NCI-H146 (cell line): Measurements from ENCODE around the gene TSPAN17.
A peak's percentile ranks its signal among the peaks of the same experiment; 100 is the strongest.
"Not testable (repeated sequence)": the region's sequence is repeated elsewhere in the genome, so short reads cannot be mapped to it uniquely, and the experiment has no call there.

Experiments
- DNase-seq: peaks from one replicate; lab custom pipeline; 2025; lab: John Stamatoyannopoulos, UW

The TSPAN17 gene, protein sequence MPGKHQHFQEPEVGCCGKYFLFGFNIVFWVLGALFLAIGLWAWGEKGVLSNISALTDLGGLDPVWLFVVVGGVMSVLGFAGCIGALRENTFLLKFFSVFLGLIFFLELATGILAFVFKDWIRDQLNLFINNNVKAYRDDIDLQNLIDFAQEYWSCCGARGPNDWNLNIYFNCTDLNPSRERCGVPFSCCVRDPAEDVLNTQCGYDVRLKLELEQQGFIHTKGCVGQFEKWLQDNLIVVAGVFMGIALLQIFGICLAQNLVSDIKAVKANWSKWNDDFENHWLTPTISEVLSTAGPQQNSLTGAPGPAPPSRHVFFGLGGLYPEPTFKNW

DNA sequence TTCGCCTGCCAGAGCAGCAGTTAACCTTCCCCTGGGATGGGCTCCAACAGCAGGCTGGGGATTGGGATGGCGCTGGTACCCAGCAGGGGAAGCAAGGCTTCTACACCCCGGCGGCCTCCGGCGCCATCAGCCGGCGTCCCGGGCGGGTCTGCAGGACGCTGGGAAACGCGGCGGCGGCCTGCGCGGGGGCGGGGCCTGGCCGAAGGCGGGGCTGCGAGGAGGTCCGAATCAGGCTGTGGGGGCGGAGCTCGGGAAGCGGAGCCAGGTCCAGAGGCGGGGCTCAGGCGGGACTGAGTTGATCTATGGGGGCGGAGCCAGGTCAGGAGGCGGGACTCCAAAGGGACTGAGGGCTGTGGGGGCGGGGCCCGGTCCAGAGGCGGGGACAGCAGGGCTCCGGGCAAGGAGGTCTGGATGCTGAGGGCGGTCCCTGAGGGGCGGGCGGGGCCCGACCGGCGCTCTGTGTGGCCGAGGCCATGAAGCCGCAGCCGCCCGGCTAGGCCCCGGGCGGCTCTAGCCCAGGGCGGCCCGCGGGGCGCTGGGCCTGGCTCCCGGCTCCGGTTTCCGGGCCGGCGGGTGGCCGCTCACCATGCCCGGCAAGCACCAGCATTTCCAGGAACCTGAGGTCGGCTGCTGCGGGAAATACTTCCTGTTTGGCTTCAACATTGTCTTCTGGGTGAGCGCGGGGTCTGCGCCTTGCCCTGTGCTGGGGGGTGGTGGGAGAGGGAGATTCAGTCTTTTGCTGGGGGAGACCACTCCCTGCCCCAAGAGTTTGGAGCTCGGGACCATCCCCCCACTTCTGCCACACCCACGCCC, at the start of gene TSPAN17:
TSS of gene TSPAN17 (plus strand) at position 455 of the 813 bp plus-strand sequence. CDS start at position 587, 132 bp downstream.
- peak; percentile 98 for DNase-seq

- not testable (repeated sequence) for DNase-seq
Observed at GRCh38 chr5:176599749-176600430, 47.4 kb upstream of the TSPAN17 start.

DNA sequence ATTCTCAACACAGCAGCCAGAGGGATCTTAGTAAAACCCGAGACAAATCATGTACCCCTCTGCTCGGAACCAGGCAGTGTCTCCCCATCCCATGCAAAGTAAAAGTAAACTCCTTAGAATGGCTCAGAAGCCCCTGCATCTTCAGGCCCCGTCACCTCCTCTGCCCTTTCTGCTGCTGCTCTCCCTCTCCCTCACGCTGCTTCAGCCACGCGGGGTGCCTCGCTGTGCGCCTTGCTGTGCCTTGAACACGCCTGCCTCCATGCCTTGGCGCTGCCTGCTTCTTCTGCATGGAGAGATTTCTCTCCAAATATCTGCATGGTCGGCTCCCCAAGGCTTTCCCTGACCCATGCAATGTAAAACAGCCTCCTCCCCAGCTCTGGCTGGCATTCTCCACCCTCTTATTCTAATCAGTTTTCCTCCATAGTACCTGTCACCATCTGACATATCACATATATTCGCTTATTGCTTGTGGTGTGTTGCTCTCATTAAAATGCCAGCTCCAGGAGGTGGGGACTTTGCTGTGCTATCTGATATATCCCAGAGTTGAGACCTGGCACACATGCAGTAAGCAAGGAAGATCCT, 45.3 kb upstream of the TSPAN17 start:
- no peak for DNase-seq

DNA sequence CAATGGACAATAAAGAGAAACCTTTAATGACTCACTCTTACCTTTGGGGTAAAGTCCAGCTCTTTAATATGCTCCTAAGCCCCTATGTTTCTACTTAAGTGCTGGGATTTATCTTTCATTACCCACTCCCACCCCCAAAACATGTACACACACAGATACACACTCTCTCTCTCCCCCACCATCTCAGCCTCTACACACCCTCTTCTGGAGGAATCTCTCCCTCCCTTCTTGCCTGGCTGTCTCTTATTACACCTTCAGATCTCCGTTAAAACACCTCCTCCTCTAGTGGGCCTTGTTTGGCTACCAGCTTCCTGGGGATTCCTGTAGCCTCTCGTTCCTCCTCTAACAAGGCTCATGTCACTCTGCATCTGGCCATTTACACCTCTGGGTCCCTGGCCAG, 44.2 kb upstream of the TSPAN17 start:
- DNase-seq = no peak

DNA sequence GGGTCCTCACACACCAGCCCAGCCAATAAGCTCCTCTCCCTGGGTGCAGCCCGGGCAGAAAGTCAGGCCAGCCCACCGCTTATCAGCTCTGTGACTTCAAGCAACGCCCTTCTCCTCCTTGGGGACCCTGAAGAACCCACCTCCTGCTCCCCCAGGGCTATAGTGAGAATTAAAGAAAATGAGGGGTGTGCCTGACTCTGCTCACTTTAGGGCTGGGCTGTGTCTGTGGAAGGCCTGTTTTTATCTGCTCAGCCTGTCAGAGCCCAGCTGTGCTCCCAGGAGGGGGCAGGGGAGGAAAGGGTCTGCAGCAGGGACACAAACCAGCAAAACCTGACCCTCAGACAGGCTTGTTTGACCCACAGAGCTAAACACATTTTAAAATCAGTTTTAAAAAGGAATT, 41.3 kb upstream of the TSPAN17 start:
- no peak for DNase-seq

DNA sequence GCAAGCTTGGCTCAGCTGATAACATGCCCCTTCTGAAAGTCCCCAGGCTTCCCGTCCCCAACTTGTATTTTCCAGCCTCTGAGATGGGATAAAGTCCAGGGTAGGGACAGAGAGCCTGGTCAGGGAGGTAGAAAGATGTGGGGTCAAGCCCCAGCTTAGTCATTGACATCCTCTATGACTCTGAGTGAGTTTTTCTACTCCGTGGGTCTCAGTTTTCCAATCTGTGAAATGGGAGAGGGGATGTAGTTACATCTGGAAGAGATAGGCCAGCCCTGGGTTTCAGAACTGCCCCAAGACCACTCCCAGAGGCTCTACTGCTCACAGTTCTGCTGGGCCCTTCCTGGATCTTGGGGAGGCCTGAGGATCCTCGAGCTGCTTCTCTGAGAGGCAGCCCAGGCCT, 40.4 kb upstream of the TSPAN17 start:
- no peak for DNase-seq

DNA sequence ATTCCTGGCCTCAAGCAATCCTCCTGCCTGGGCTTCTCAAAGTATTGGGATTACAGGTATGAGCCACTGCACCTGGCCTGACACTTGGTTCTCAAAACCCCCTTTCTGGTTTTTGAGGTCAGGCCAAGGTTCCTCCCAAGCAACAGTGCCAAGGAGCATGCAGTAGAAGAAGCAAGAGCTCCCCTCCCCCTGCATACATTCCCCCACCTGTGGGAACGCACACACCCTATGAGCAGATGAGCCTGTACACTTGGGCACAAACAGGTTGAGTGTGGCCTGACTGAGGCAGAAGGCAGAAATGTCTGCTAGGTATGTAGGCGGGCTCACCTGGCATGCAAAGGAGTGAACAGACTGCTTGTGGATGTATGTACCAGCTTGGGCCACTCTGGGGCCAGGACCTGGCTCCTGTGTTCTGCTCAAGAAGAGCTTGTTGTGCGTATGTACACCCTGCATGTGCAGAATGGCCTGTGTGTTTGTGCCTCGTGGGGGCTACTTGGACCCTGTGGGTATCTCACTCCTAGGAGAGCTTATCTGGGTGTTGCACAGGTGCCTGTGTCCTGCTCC, 39.1 kb upstream of the TSPAN17 start:
- no peak for DNase-seq

DNA sequence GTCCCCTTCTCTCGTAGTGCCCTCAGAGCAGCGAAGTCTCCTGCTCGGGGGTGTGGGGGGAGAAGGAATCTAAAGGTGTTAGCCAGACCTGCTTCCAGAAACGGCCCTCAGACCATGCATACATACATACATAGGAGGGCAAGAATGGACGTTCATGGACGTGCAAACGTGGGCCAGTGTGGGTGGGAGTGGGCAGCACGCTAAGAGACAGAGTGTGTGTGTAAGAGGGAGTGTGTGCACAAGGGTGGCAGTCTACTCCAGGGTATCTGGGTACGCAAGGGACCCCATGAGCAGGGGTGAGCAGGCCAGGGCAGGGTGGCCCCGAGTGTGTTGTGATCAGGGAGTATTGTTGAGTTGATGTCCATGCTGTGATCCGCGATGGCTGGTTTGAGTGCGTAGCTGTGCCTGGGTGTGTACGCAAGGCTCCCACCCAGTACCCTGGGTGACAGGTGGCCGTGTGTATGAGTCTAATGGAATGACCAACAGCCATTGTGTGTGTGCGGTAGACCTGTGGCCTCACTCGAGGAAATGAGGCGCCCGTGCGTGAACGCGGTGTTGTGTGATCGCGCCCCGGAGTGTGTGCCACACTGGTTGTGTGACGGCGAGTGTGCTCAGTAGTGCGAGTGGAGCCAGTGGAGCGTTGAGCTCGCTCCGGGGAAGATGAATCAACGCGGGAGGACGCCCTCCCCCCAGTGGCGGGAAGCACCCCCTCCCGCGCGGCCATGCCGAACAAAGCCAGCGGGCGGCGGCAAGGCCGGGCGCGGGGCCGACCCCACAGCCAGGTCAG, 38.2 kb upstream of the TSPAN17 start:
- peak; percentile 45 for DNase-seq

DNA sequence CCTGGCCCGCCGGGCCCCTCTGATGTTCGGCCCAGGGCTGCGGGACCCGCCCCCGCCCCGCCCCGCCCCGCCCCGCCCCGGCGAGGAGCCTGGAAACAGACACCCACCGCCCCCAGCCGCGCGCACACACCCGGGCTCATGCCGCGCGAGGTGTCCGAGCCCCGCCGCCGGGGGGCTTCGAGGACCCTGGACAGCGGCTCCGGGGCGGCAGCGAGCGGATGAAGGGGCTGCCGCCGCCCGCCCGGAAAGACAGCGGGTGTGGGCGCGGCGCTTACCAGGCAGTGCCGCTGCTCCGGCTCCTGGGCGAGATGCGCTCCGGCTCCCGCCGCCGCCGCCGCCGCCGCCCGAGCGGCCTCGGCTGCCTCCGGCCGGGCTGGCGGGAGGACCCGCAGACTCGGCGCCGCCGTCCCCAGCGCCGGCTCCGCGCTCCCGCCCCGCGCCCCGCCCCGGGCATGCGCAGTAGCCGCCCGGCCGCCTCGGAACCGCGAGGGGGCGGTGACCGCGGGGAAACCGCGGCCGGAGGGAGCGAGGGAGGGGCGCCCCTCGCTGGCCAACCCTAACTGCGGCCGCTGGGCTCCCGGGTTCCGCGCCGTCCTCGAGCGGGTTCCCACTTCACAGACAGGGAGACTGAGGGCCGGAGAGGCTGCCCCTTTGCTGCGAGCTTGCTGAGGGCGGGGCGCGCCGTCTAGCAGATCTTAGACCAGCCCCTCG, 37.4 kb upstream of the TSPAN17 start, which contains the start of gene GPRIN1:
TSS of gene GPRIN1 (minus strand) at position 433 of the 711 bp plus-strand sequence. CDS start 10,322 bp downstream, outside the sequence.
- peak; percentile 66 for DNase-seq

DNA sequence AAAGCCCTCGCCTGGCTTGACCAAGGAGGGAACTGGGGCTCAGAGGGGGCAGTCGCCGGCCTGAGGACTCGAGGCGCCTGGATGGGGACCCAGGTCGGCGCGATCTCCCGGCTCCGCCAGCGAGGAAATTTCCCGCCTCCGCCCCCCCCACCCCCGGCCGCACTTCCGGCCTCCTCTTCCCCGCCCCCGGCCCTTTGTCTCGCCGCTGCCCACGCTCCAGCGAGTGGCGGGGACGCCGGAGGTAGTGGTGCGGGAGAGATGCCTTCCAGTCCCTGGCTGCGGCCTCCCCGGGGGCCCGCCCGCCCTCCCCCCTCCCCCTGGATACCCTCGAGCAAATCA, 36.9 kb upstream of the TSPAN17 start:
- peak; percentile 62 for DNase-seq

GRCh38 chr5:176611435-176611834, 35.8 kb upstream of the TSPAN17 start:
- DNase-seq = no peak

DNA sequence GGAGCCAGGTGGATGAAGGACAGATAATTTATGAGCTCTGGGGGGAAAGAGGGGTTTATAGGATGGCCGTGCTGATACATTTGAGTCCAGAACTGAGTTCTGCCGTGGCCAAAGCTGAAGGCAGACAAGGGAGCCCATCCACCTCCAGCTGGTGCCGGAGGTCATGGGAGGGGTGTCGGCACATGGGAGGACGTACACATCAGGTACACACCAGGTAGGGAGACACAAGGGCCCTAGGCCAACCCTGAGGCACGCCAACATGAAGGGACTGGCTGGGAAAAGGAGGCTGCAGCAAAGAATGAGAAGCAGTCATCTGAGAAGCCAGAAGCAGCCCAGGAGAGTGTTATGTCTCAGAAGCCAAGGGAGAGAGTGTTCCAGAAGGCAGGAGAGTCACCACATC, 35.3 kb upstream of the TSPAN17 start:
- DNase-seq = no peak

- no peak for DNase-seq
Observed at GRCh38 chr5:176612855-176613254, 34.4 kb upstream of the TSPAN17 start.

DNA sequence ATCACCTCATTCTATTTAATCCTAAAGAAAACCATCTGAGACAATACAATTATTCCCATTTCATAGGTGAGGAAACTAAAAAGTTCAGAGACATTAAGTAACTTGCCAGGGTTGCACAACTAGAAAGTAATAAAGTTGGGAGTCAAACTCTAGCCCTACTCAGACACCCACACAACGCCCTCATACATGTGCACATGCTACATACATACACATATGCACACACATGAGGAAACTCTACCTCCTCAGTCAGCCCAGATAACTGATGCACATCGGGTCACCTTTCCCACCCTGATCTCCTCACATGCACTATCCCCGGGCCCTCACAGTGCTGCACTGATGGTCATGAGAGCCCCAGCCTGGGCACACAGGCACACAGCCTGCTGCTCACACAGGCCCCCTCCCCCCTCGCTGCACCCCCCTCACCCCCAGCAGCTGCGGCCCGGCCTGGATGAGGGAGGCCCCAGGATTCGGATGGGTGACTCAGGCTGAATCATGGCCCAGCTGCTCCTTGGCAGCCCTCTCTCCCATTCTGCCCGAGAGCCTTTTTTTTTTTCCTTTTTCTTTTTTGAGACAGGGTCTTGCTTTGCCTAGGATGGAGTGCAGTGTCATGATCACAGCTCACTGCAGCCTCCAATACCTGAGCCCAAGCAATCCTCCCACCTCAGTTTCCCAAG, 32.3 kb upstream of the TSPAN17 start:
- DNase-seq = no peak

DNA sequence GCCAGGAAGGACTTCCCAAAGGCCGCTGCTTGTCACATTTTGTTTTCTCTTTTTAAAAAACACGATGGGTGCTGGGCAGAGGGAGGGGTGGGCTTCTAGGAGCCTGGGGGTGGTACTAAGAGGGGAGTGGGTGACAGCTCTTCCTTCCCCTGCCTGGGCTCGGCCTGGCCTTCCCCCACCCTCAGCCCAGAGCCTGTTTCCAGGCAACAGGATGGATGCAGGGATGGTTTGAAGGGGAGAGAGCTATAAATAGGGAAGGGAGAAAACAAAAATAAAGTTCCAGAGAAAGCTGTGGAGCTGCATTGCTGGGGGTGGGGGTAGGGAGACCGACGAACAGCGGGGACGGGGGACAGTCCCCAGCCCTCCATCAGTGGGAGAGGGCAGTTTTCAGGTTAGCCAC, 30.8 kb upstream of the TSPAN17 start:
- no peak for DNase-seq

GRCh38 chr5:176618783-176619182, 28.5 kb upstream of the TSPAN17 start:
- peak; percentile 46 for DNase-seq

DNA sequence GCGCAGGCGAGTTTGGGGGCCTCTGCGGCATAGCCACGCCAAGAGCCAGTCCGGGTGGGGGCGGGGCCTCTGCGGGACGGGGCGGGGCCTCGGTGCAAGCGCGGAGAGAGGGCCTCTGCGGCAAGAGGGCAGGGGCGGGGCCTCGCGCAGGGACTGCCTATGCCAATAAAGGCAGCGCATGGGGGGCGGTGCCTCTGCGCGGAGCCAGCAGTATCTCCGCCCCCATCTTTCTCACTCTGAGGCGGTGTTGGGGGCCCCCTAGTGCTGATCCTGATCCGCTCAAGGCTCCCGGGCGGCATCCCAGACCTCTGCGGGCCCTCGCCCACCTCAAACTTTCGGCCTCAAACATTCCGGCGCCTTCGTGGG, 28.1 kb upstream of the TSPAN17 start:
- DNase-seq = peak; percentile 92

DNA sequence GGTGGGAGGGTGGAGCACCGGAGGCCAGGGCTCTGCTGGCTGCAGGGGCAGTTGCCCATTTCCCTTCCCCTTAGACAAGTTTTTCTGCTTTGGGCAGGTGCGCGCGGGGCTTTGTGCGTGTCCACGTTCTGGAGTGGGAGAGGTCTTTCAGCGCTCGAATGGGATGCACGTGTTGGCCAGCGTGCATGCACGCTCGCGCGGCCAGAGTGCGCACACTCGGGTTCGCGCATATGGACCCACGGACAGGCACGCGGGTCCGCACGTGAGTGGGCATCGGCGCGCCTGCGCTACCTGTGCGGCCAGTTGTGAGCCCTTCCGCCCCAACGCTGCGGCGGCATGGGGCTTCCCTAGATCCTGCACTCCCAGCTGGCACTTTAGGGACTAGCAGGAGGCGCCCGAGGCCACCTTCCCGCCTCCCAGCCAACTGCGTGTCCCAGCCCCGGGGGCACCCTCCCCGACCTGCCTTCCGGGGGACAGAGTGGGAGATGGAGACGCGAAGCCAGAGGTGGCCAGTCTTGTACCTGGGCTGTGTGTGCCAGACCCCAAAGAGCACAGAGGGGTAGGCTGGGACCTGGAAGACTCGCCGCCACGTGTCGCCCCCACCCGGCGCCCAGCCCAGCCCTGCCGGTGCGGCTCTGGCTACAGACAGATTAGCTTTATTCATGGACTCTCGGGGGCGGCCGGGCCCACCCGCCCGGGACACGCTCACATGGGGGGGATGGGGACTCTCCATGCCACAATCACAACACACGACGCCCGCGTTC, 27.5 kb upstream of the TSPAN17 start:
- peak; percentile 30 for DNase-seq

- no peak for DNase-seq
Observed at GRCh38 chr5:176620333-176620981, 26.8 kb upstream of the TSPAN17 start.
